ENCODE data around the gene CDH13. TPM values are rescaled to one million over a fixed set of nuclear protein-coding genes. Genes with fewer than 3 reads are reported as not detected.
A peak's percentile ranks its signal among the peaks of the same experiment; 100 is the strongest.

The CDH13 gene
- total RNA-seq, 4 donors from 2014 or later, result 3.4 to 14.8 (median 6.5) TPM

GRCh38 chr16:82864332-82865040, 237.7 kb downstream of the CDH13 start:
- DNase-seq, result no peak
- TF ChIP-seq, protein P1, sequence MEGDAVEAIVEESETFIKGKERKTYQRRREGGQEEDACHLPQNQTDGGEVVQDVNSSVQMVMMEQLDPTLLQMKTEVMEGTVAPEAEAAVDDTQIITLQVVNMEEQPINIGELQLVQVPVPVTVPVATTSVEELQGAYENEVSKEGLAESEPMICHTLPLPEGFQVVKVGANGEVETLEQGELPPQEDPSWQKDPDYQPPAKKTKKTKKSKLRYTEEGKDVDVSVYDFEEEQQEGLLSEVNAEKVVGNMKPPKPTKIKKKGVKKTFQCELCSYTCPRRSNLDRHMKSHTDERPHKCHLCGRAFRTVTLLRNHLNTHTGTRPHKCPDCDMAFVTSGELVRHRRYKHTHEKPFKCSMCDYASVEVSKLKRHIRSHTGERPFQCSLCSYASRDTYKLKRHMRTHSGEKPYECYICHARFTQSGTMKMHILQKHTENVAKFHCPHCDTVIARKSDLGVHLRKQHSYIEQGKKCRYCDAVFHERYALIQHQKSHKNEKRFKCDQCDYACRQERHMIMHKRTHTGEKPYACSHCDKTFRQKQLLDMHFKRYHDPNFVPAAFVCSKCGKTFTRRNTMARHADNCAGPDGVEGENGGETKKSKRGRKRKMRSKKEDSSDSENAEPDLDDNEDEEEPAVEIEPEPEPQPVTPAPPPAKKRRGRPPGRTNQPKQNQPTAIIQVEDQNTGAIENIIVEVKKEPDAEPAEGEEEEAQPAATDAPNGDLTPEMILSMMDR (IDR thresholded peaks at IDR 0.05), result no peak
- no peak for TF ChIP-seq POLR2A (IDR thresholded peaks at IDR 0.05)
- Histone ChIP-seq H3K4me3 (replicated peaks in 1 of 3) (no peak overlapping the region), H3K4me1 (no peaks in the 10 kb centered on the region), H3K9me3 (no peaks in the 10 kb centered on the region), H3K27me3 (no peaks in the 10 kb centered on the region), H3K27ac (no peak overlapping the region), H3K36me3 (no peaks in the 10 kb centered on the region)
- intact Hi-C loops (cut with DNase I), result no loop called here
- WGBS, 2 donors, result 84 to 89% methylated on average over 9 of the region's 9 CpGs

GRCh38 chr16:82865412-82865811, 238.6 kb downstream of the CDH13 start:
- Histone ChIP-seq H3K27ac (no peak overlapping the region), H3K36me3 (no peaks in the 10 kb centered on the region), H3K27me3 (no peaks in the 10 kb centered on the region), H3K9me3 (no peaks in the 10 kb centered on the region), H3K4me1 (no peaks in the 10 kb centered on the region), H3K4me3 (replicated peaks in 1 of 3) (no peak overlapping the region)
- intact Hi-C loops (cut with DNase I), result no loop called here
- 66 to 80% methylated on average over 4 of the region's 4 CpGs for WGBS, 2 donors
- TF ChIP-seq, protein P1 (IDR thresholded peaks at IDR 0.05), result no peak
- no peak for TF ChIP-seq POLR2A (IDR thresholded peaks at IDR 0.05)
- DNase-seq, result no peak

GRCh38 chr16:82867485-82867884, 240.7 kb downstream of the CDH13 start:
- no peak overlapping the region for H3K4me3 ChIP-seq (replicated peaks in 1 of 3)
- no peaks in the 10 kb centered on the region for H3K4me1 ChIP-seq
- TF ChIP-seq, protein P1 (IDR thresholded peaks at IDR 0.05), result no peak
- TF ChIP-seq POLR2A (IDR thresholded peaks at IDR 0.05), result no peak
- 56 to 69% methylated on average over 1 of the region's 1 CpG for WGBS, 2 donors
- H3K36me3 ChIP-seq, result no peaks in the 10 kb centered on the region
- H3K27ac ChIP-seq, result no peak overlapping the region
- intact Hi-C loops (cut with DNase I), result no loop called here
- H3K27me3 ChIP-seq, result no peaks in the 10 kb centered on the region
- no peaks in the 10 kb centered on the region for H3K9me3 ChIP-seq
- no peak for DNase-seq

- DNase-seq, result peak; percentile 17 to 92
- TF ChIP-seq, protein P1 (IDR thresholded peaks at IDR 0.05), result no peak
- no peak for TF ChIP-seq POLR2A (IDR thresholded peaks at IDR 0.05)
- intact Hi-C loops (cut with DNase I), result no loop called here
- no peaks in the 10 kb centered on the region for H3K9me3 ChIP-seq
- H3K4me1 ChIP-seq, result peaks cover 0 to 7% of the 10 kb centered on the region in 2 donors
- 23 to 26% methylated on average over 7 of the region's 7 CpGs for WGBS, 2 donors
- peak overlapping the region in 1 of 3 donors; percentile 39 for H3K27ac ChIP-seq
- no peaks in the 10 kb centered on the region for H3K27me3 ChIP-seq
- H3K4me3 ChIP-seq (replicated peaks in 1 of 3), result no peak overlapping the region
- H3K36me3 ChIP-seq, result no peaks in the 10 kb centered on the region
Measured at GRCh38 chr16:82874271-82874670, 247.5 kb downstream of the CDH13 start.

- Histone ChIP-seq H3K4me1 (peaks cover 0 to 7% of the 10 kb centered on the region in 2 donors), H3K36me3 (no peaks in the 10 kb centered on the region), H3K9me3 (no peaks in the 10 kb centered on the region), H3K4me3 (replicated peaks in 1 of 3) (no peak overlapping the region), H3K27me3 (no peaks in the 10 kb centered on the region), H3K27ac (peak overlapping the region in 1 of 3 donors; percentile 39)
- no peak for TF ChIP-seq POLR2A (IDR thresholded peaks at IDR 0.05)
- TF ChIP-seq, protein P1 (IDR thresholded peaks at IDR 0.05), result no peak
- WGBS, 2 donors, result 83 to 84% methylated on average over 1 of the region's 1 CpG
- intact Hi-C loops (cut with DNase I), result no loop called here
- DNase-seq, result no peak
Measured at GRCh38 chr16:82874672-82875071, 247.9 kb downstream of the CDH13 start.

All from thyroid gland (tissue), 4 donors.